WERI-Rb-1 (cell line): Measurements from ENCODE around the gene EML5.

Source experiments
- DNase-seq: peaks from one replicate; pipeline ENCODE4 v3.0.0-alpha.2; 2020
- H3K27ac ChIP-seq: fragments of 250-450 bp; sonication (Bioruptor Pico); 2 replicates; pipeline ENCODE4 v1.5.1; 2020; ENCODE audit warnings: mild to moderate bottlenecking, moderate library complexity
- H3K27me3 ChIP-seq: fragments of 250-450 bp; sonication (Bioruptor Pico); 2 replicates; pipeline ENCODE4 v1.5.1; 2021; ENCODE audit warnings: mild to moderate bottlenecking, low read depth, moderate library complexity; ENCODE audit not compliant: insufficient read depth, severe bottlenecking
- H3K36me3 ChIP-seq: fragments of 250-450 bp; sonication (Bioruptor Pico); 2 replicates; pipeline ENCODE4 v1.5.1; 2020; ENCODE audit warnings: mild to moderate bottlenecking, moderate library complexity
- H3K4me3 ChIP-seq: 2 replicates; pipeline ENCODE4 v1.5.1; 2011; ENCODE audit warnings: low read depth, mild to moderate bottlenecking, control low read depth, low read length
- H3K9me3 ChIP-seq: fragments of 250-450 bp; sonication (Bioruptor Pico); 2 replicates; pipeline ENCODE4 v1.5.1; 2021; ENCODE audit warnings: mild to moderate bottlenecking, moderate library complexity; ENCODE audit not compliant: severe bottlenecking
- TF ChIP-seq, protein P1 (sequence below): IDR thresholded peaks from 2 replicates; pipeline ENCODE4 v1.5.1; 2011; ENCODE audit warnings: low read depth, mild to moderate bottlenecking, control low read depth, inconsistent platforms, low read length

The EML5 gene

DNA sequence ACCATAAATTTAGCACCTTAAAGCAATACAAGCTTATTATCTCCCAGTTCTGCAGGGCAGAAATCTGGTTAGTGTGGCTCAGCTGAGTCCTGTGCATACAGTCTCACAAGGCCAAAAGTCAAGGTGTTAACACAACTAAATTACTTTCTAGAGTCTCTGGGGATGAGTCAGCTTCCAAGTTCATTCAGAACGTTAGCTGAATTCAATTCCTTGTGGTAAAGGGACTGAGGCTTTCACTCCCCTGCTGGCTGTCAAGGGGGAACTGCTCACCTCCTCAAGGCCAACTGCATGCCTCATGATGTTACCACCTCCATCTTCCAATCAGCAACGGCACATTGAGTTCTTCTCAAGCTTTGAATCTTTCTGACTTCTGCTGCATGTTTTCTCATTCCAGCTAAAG lies 27.6 kb downstream of the EML5 start:
- H3K27ac ChIP-seq = no peak overlapping the region
- H3K4me3 ChIP-seq = no peak overlapping the region
- no peak for DNase-seq
- TF ChIP-seq, protein P1, sequence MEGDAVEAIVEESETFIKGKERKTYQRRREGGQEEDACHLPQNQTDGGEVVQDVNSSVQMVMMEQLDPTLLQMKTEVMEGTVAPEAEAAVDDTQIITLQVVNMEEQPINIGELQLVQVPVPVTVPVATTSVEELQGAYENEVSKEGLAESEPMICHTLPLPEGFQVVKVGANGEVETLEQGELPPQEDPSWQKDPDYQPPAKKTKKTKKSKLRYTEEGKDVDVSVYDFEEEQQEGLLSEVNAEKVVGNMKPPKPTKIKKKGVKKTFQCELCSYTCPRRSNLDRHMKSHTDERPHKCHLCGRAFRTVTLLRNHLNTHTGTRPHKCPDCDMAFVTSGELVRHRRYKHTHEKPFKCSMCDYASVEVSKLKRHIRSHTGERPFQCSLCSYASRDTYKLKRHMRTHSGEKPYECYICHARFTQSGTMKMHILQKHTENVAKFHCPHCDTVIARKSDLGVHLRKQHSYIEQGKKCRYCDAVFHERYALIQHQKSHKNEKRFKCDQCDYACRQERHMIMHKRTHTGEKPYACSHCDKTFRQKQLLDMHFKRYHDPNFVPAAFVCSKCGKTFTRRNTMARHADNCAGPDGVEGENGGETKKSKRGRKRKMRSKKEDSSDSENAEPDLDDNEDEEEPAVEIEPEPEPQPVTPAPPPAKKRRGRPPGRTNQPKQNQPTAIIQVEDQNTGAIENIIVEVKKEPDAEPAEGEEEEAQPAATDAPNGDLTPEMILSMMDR = no peak
- H3K36me3 ChIP-seq = no peaks in the 10 kb centered on the region
- peaks cover 4% of the 10 kb centered on the region for H3K9me3 ChIP-seq
- H3K27me3 ChIP-seq = no peaks in the 10 kb centered on the region

DNA sequence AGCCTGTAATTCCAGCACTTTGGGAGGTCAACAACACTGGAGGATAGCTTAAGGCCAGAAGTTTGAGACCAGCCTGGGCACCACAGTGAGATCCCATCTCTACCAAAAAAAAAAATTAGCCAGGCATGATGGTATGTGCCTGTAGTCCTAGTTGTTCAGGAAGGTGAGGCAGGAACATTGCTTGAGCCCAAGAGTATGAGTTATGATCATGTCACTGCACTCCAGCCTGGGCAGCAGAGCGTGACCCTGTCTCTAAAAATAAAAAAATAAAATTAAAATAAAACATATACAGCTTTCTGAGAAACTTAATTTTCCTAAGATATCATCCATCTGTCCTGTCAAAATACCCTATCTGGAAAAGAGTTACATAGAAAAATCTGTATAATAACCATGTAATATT lies 38.9 kb downstream of the EML5 start:
- H3K4me3 ChIP-seq = no peak overlapping the region
- H3K27me3 ChIP-seq = no peaks in the 10 kb centered on the region
- peaks cover 13% of the 10 kb centered on the region for H3K36me3 ChIP-seq
- TF ChIP-seq, protein P1 = no peak
- no peaks in the 10 kb centered on the region for H3K9me3 ChIP-seq
- no peak overlapping the region for H3K27ac ChIP-seq
- DNase-seq = no peak

DNA sequence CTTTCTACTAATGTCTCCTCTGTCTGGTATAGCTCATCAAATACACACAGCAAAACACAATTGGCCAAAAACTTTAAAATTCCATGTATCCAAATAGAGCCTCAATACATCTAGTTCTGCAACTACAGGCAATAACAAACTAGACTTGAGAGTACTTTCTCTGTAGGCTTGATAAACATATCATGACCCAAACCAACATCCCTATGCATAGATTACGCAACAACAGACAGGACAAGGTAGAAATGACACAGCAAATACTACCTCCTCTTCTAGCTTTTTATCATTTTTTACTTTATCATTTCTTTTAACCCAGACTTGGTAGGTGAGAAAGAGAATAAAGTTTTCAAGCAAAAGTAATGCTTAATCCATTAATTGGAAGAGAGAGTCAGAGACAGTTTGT lies 41.8 kb downstream of the EML5 start:
- peaks cover 13% of the 10 kb centered on the region for H3K36me3 ChIP-seq
- no peak for DNase-seq

DNA sequence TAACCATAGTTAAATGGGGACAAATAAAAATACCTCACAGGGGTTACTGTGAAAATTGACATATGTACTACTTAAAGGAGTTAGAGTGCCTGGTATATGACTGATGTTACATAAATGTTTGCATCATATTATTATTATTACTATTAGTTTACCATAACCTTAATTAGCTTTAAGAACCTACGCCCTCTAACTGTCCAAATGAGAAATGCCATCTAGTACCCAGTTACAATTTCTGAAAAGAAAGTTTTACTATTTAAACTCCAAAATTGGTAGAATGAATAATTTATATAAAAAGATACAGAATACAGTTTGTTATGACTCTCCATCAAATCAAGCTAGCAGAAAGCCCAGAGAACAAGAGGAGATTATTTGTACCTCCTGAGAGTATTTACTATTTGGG lies 42.3 kb downstream of the EML5 start:
- no peak overlapping the region for H3K27ac ChIP-seq
- no peaks in the 10 kb centered on the region for H3K9me3 ChIP-seq
- H3K36me3 ChIP-seq = peaks cover 13% of the 10 kb centered on the region
- H3K4me3 ChIP-seq = no peak overlapping the region
- no peaks in the 10 kb centered on the region for H3K27me3 ChIP-seq
- TF ChIP-seq, protein P1 = no peak
- no peak for DNase-seq

More for the DNA sequence above, 41.8 kb downstream of the EML5 start:
- H3K27ac ChIP-seq = no peak overlapping the region
- TF ChIP-seq, protein P1 = no peak
- H3K4me3 ChIP-seq = no peak overlapping the region
- H3K9me3 ChIP-seq = no peaks in the 10 kb centered on the region
- H3K27me3 ChIP-seq = no peaks in the 10 kb centered on the region

DNA sequence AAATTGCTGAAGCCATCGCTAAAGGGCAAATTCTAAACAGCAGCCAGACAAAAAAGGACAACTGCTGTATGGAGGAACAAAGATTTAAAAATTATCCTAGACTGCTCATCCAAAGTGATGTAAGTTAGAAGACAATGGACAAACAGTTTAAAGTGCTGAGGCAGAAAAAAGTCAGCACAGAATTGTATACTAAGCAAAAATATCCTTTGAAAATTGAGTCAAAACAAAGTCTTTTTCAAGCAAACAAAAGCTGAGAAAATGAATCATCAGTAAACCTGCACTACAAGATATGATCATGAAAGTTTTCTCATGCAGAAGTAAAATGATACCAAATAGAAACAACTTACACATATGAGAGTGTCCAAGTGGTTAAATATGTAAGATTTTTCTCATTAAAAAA lies 43.6 kb downstream of the EML5 start:
- DNase-seq = no peak
- Histone ChIP-seq H3K27ac (no peak overlapping the region), H3K9me3 (no peaks in the 10 kb centered on the region), H3K36me3 (peaks cover 13% of the 10 kb centered on the region), H3K27me3 (no peaks in the 10 kb centered on the region), H3K4me3 (no peak overlapping the region)
- TF ChIP-seq, protein P1 = no peak

DNA sequence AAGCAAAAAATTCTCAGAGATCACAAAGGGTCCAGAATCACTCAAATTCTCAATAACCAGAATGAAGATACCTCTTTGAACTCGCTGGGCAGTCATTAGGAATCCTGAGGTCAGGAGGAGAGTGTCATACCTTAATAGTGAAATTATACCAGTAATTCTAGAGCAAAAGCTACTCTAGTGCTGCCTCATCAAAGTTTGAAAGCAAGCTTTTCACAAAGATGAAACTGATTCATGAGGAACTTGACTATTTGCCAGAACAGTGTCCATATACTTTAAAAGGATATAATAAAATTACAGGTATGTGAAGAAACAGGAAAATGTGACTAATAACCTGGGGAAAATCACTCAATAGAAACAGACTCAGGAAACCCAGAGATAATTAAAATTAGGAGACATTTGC lies 44.5 kb downstream of the EML5 start:
- TF ChIP-seq, protein P1 = no peak
- no peak overlapping the region for H3K27ac ChIP-seq
- no peak overlapping the region for H3K4me3 ChIP-seq
- peaks cover 9% of the 10 kb centered on the region for H3K36me3 ChIP-seq
- H3K9me3 ChIP-seq = no peaks in the 10 kb centered on the region
- DNase-seq = no peak
- no peaks in the 10 kb centered on the region for H3K27me3 ChIP-seq
